OCI-LY1 (cell line): ENCODE results near the gene DELE1.

ENCODE experiments used
- CTCF ChIP-seq: fragments of 200-600 bp; sonication (generic), shearing (Covaris generic); IDR thresholded peaks from 2 replicates; pipeline ENCODE4 v1.5.1; 2017; ENCODE audit warnings: mild to moderate bottlenecking, antibody characterized with exemption, low read length, moderate library complexity, mixed read lengths
- EZH2 ChIP-seq: fragments of 200-600 bp; sonication (generic), shearing (Covaris generic); IDR thresholded peaks from 2 replicates; pipeline ENCODE4 v1.8.0; 2017; ENCODE audit warnings: borderline replicate concordance, mixed run types, mild to moderate bottlenecking, antibody characterized with exemption, low read length, moderate library complexity, mixed read lengths

DNA sequence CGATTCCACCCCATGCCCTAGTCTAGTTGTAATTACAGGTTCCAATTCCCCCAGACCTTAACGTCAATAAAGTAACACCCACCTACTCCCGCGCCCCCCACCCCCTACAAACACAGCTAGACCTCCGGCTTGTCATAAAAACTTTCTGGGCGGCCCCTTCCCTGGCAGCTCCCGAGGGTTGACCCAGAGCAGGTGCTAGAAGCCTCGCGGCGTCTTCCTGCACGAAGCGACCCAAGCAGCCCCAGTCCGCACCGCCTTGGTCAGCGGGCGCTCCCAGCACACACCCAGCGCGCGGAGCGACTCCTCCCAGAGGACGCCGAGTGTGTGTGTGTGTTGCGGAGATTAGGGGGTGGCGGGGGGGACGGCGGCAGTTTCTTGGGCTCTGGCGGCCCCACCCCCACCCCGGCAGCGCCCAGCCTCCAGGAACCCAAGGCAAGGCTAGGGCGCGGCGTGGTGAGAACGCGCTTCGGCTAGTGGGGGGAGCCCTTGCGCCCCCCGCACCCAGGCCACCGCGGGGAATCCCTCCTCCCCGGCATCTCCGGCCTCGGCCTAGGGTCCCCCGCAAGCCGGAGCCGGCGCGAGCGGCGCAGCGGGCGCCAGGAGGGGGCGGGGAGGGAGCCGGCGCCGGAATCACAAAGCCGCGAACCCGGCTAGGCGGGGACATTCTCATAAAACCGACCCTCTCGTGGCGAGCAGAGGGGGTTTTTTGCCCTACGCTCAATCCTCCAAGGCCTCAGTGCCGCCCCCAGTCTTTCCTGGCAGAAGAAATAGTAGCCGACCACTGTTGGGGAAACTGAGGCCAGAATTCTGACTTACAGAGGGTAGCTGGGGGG lies 47.7 kb upstream of the DELE1 start:
- TF ChIP-seq CTCF (no peak), EZH2 (no peak)
